HG03460 (cell line): ENCODE measurements around the gene TMEM243.
"Not testable (repeated sequence)": the region's sequence is repeated elsewhere in the genome, so short reads cannot be mapped to it uniquely, and the experiment has no call there.

ENCODE experiments used
- ATAC-seq: cut with Tn5 transposase; IDR thresholded peaks from one replicate; pipeline ENCODE4 v1.9.1; 2021; ENCODE audit not compliant: unreplicated experiment

The TMEM243 gene

GRCh38 chr7:87219545-87220025 is at the start of gene TMEM243:
TMEM243 (minus strand) TSS chr7:87219732; CDS start chr7:87219503, 229 bp downstream.
- ATAC-seq, result peak; percentile 49

- peak; percentile 61 for ATAC-seq
Observed at GRCh38 chr7:87267239-87267900, 47.8 kb upstream of the TMEM243 start.

- no peak for ATAC-seq
Observed at GRCh38 chr7:87263537-87263936, 44.0 kb upstream of the TMEM243 start.

- ATAC-seq, result no peak
Observed at GRCh38 chr7:87253589-87254087, 34.1 kb upstream of the TMEM243 start.

- ATAC-seq, result not testable (repeated sequence)
Observed at GRCh38 chr7:87245671-87246070, 26.1 kb upstream of the TMEM243 start.

- ATAC-seq, result not testable (repeated sequence)
Observed at GRCh38 chr7:87238464-87239051, 19.0 kb upstream of the TMEM243 start.

GRCh38 chr7:87234949-87235348 is 15.4 kb upstream of the TMEM243 start:
- ATAC-seq, result no peak

GRCh38 chr7:87231711-87232110 is 12.2 kb upstream of the TMEM243 start:
- no peak for ATAC-seq

- no peak for ATAC-seq
Observed at GRCh38 chr7:87231258-87231657, 11.7 kb upstream of the TMEM243 start.

GRCh38 chr7:87226495-87226894 is 7.0 kb upstream of the TMEM243 start:
- ATAC-seq, result no peak

- ATAC-seq, result no peak
Observed at GRCh38 chr7:87225696-87226095, 6.2 kb upstream of the TMEM243 start.

- ATAC-seq, result no peak
Observed at GRCh38 chr7:87223666-87224065, 4.1 kb upstream of the TMEM243 start.

- no peak for ATAC-seq
Observed at GRCh38 chr7:87220734-87221215, 1.2 kb upstream of the TMEM243 start.

- peak; percentile 30 for ATAC-seq
Observed at GRCh38 chr7:87220026-87220733, 648 bp upstream of the TMEM243 start.

- peak; percentile 16 for ATAC-seq
Observed at GRCh38 chr7:87218796-87219544, 562 bp downstream of the TMEM243 start.

- no peak for ATAC-seq
Observed at GRCh38 chr7:87217983-87218653, 1.4 kb downstream of the TMEM243 start.

- ATAC-seq, result peak; percentile 53
Observed at GRCh38 chr7:87216701-87217508, 2.6 kb downstream of the TMEM243 start.

- ATAC-seq, result no peak
Observed at GRCh38 chr7:87215046-87215445, 4.5 kb downstream of the TMEM243 start.

- ATAC-seq, result no peak
Observed at GRCh38 chr7:87213811-87214210, 5.7 kb downstream of the TMEM243 start.

- no peak for ATAC-seq
Observed at GRCh38 chr7:87213252-87213651, 6.3 kb downstream of the TMEM243 start.
